COR-L47 (cell line): ENCODE results near the gene SLC19A1.
A peak's percentile ranks its signal among the peaks of the same experiment; 100 is the strongest.

Experiments used
- DNase-seq: peaks from one replicate; lab custom pipeline; 2025; lab: John Stamatoyannopoulos, UW

The SLC19A1 gene

GRCh38 chr21:45542242-45542666 lies at the start of gene SLC19A1:
TSS of gene SLC19A1 (minus strand) at chr21:45542440. CDS start at chr21:45537959, 4,481 bp downstream.
- peak; percentile 38 for DNase-seq

GRCh38 chr21:45591619-45592207 lies 49.5 kb upstream of the SLC19A1 start:
- DNase-seq: no peak

- DNase-seq: no peak
These were observed 48.7 kb upstream of the SLC19A1 start for GRCh38 chr21:45590726-45591618.

GRCh38 chr21:45590246-45590725 lies 48.0 kb upstream of the SLC19A1 start:
- no peak for DNase-seq

GRCh38 chr21:45589686-45590245 lies 47.5 kb upstream of the SLC19A1 start:
- DNase-seq: no peak

- DNase-seq: no peak
These were observed 46.7 kb upstream of the SLC19A1 start for GRCh38 chr21:45588871-45589491.

- no peak for DNase-seq
These were observed 46.0 kb upstream of the SLC19A1 start for GRCh38 chr21:45588086-45588825.

GRCh38 chr21:45586289-45586858 lies 44.1 kb upstream of the SLC19A1 start:
- no peak for DNase-seq

GRCh38 chr21:45584786-45585185 lies 42.5 kb upstream of the SLC19A1 start:
- DNase-seq: no peak

GRCh38 chr21:45583831-45584509 lies 41.7 kb upstream of the SLC19A1 start:
- DNase-seq: no peak

GRCh38 chr21:45582128-45582527 lies 39.9 kb upstream of the SLC19A1 start:
- no peak for DNase-seq

- DNase-seq: no peak
These were observed 39.1 kb upstream of the SLC19A1 start for GRCh38 chr21:45581322-45581712.

GRCh38 chr21:45580576-45581321 lies 38.5 kb upstream of the SLC19A1 start:
- peak; percentile 10 for DNase-seq

GRCh38 chr21:45580181-45580575 lies 37.9 kb upstream of the SLC19A1 start:
- no peak for DNase-seq

- DNase-seq: no peak
These were observed 37.3 kb upstream of the SLC19A1 start for GRCh38 chr21:45579383-45580180.

GRCh38 chr21:45578811-45579381 lies 36.7 kb upstream of the SLC19A1 start:
- DNase-seq: no peak

- peak; percentile 32 for DNase-seq
These were observed 36.0 kb upstream of the SLC19A1 start for GRCh38 chr21:45578176-45578801.

- no peak for DNase-seq
These were observed 35.5 kb upstream of the SLC19A1 start for GRCh38 chr21:45577801-45578175.
